Duodenal mucosa (tissue), 2 donors: Measurements from ENCODE around the gene BRD9.
"Not testable (repeated sequence)": the region's sequence is repeated elsewhere in the genome, so short reads cannot be mapped to it uniquely, and the experiment has no call there.

Experiments
- H3K27ac ChIP-seq: one replicate; pipeline ENCODE4 v1.7.0; 2013; ENCODE audit warnings: low read depth, low read length
- H3K27me3 ChIP-seq, 2 donors: one replicate each; pipeline ENCODE4 v1.7.0; 2013; ENCODE audit warnings: low read length in 2 of 2, control low read depth in 1 of 2; ENCODE audit not compliant: insufficient read depth in 2 of 2, control insufficient read depth in 1 of 2
- H3K36me3 ChIP-seq, 2 donors: one replicate each; pipeline ENCODE4 v1.7.0; 2013; ENCODE audit warnings: low read length in 2 of 2, control low read depth in 1 of 2; ENCODE audit not compliant: insufficient read depth in 2 of 2, control insufficient read depth in 1 of 2
- H3K4me1 ChIP-seq, 2 donors: one replicate each; pipeline ENCODE4 v1.7.0; 2013; ENCODE audit warnings: low read length in 2 of 2, control low read depth in 1 of 2; ENCODE audit not compliant: insufficient read depth in 2 of 2, control insufficient read depth in 1 of 2
- H3K4me3 ChIP-seq, 2 donors: one replicate each; pipeline ENCODE4 v1.7.0; 2013; ENCODE audit warnings: low read length in 2 of 2, low read depth in 1 of 2
- H3K9ac ChIP-seq, 2 donors: one replicate each; pipeline ENCODE4 v1.7.0; 2013; ENCODE audit warnings: low read length in 2 of 2, low read depth in 1 of 2
- H3K9me3 ChIP-seq, 2 donors: one replicate each; pipeline ENCODE4 v1.7.0; 2013; ENCODE audit warnings: low read length in 2 of 2, control low read depth in 1 of 2; ENCODE audit not compliant: control insufficient read depth in 1 of 2

Gene BRD9

GRCh38 chr5:859391-859790, 33.2 kb downstream of the BRD9 start:
- Histone ChIP-seq H3K4me1 (no peaks in the 10 kb centered on the region), H3K9me3 (no peaks in the 10 kb centered on the region), H3K27ac (no peak overlapping the region)

GRCh38 chr5:858726-859125, 33.9 kb downstream of the BRD9 start:
- Histone ChIP-seq H3K9me3 (no peaks in the 10 kb centered on the region), H3K36me3 (peaks cover 4 to 19% of the 10 kb centered on the region in 2 donors)

More at GRCh38 chr5:859391-859790, 33.2 kb downstream of the BRD9 start:
- H3K9ac ChIP-seq: no peak overlapping the region
- H3K36me3 ChIP-seq: peaks cover 5 to 26% of the 10 kb centered on the region in 2 donors
- H3K27me3 ChIP-seq: no peaks in the 10 kb centered on the region
- H3K4me3 ChIP-seq: no peak overlapping the region

GRCh38 chr5:856531-857425, 35.8 kb downstream of the BRD9 start:
- no peaks in the 10 kb centered on the region for H3K27me3 ChIP-seq
- no peaks in the 10 kb centered on the region for H3K4me1 ChIP-seq
- no peak overlapping the region for H3K4me3 ChIP-seq
- H3K9me3 ChIP-seq: no peaks in the 10 kb centered on the region
- H3K27ac ChIP-seq: no peak overlapping the region
- no peaks in the 10 kb centered on the region for H3K36me3 ChIP-seq
- no peak overlapping the region for H3K9ac ChIP-seq

More at GRCh38 chr5:858726-859125, 33.9 kb downstream of the BRD9 start:
- H3K9ac ChIP-seq: no peak overlapping the region
- no peaks in the 10 kb centered on the region for H3K4me1 ChIP-seq
- no peaks in the 10 kb centered on the region for H3K27me3 ChIP-seq
- no peak overlapping the region for H3K27ac ChIP-seq
- H3K4me3 ChIP-seq: no peak overlapping the region

GRCh38 chr5:855771-856530, 36.6 kb downstream of the BRD9 start:
- no peaks in the 10 kb centered on the region for H3K4me1 ChIP-seq
- H3K27me3 ChIP-seq: peaks cover 0 to 6% of the 10 kb centered on the region in 2 donors
- H3K9me3 ChIP-seq: no peaks in the 10 kb centered on the region
- H3K9ac ChIP-seq: no peak overlapping the region
- H3K4me3 ChIP-seq: no peak overlapping the region
- no peaks in the 10 kb centered on the region for H3K36me3 ChIP-seq
- no peak overlapping the region for H3K27ac ChIP-seq

GRCh38 chr5:854966-855743, 37.4 kb downstream of the BRD9 start:
- Histone ChIP-seq H3K4me1 (no peaks in the 10 kb centered on the region), H3K27ac (no peak overlapping the region), H3K9me3 (no peaks in the 10 kb centered on the region), H3K4me3 (no peak overlapping the region), H3K36me3 (no peaks in the 10 kb centered on the region), H3K27me3 (peaks cover 0 to 12% of the 10 kb centered on the region in 2 donors), H3K9ac (no peak overlapping the region)

- no peaks in the 10 kb centered on the region for H3K4me1 ChIP-seq
- H3K27me3 ChIP-seq: peaks cover 0 to 12% of the 10 kb centered on the region in 2 donors
These were observed 38.4 kb downstream of the BRD9 start for GRCh38 chr5:854217-854616.

GRCh38 chr5:853416-854090, 39.0 kb downstream of the BRD9 start:
- H3K36me3 ChIP-seq, H3K4me1 ChIP-seq: not testable (repeated sequence)
- H3K27me3 ChIP-seq: peaks cover 0 to 12% of the 10 kb centered on the region in 2 donors

More at GRCh38 chr5:854217-854616, 38.4 kb downstream of the BRD9 start:
- no peaks in the 10 kb centered on the region for H3K9me3 ChIP-seq
- no peak overlapping the region for H3K4me3 ChIP-seq
- H3K36me3 ChIP-seq: no peaks in the 10 kb centered on the region
- H3K9ac ChIP-seq: no peak overlapping the region
- no peak overlapping the region for H3K27ac ChIP-seq

GRCh38 chr5:852431-853401, 39.9 kb downstream of the BRD9 start:
- H3K9me3 ChIP-seq: no peaks in the 10 kb centered on the region
- H3K36me3 ChIP-seq: no peaks in the 10 kb centered on the region
- no peaks in the 10 kb centered on the region for H3K4me1 ChIP-seq
- H3K27me3 ChIP-seq: peaks cover 0 to 12% of the 10 kb centered on the region in 2 donors
- H3K27ac ChIP-seq: no peak overlapping the region
- H3K4me3 ChIP-seq: no peak overlapping the region
- H3K9ac ChIP-seq: no peak overlapping the region

More at GRCh38 chr5:853416-854090, 39.0 kb downstream of the BRD9 start:
- not testable (repeated sequence) for H3K27ac ChIP-seq, H3K4me3 ChIP-seq, H3K9me3 ChIP-seq, H3K9ac ChIP-seq

GRCh38 chr5:852018-852417, 40.6 kb downstream of the BRD9 start:
- peaks cover 0 to 12% of the 10 kb centered on the region in 2 donors for H3K27me3 ChIP-seq
- H3K36me3 ChIP-seq: no peaks in the 10 kb centered on the region
- H3K27ac ChIP-seq: no peak overlapping the region
- no peak overlapping the region for H3K4me3 ChIP-seq
- H3K9ac ChIP-seq: no peak overlapping the region
- no peaks in the 10 kb centered on the region for H3K9me3 ChIP-seq
- no peaks in the 10 kb centered on the region for H3K4me1 ChIP-seq
